ENCODE results near the gene MACROD2. TPM values are rescaled to one million over a fixed set of nuclear protein-coding genes. Genes with fewer than 3 reads are reported as not detected.
"Not testable (repeated sequence)": the region's sequence is repeated elsewhere in the genome, so short reads cannot be mapped to it uniquely, and the experiment has no call there.

Gene MACROD2
- total RNA-seq, 4 donors from 2014 or later: 10.0 to 24.0 (median 17.0) TPM

- intact Hi-C loops (cut with DNase I; ENCODE audit: low total_unique reads): no loop called here
- no peak for DNase-seq (ENCODE audit: low spot score in 2 of 2)
- TF ChIP-seq CTCF (IDR thresholded peaks at IDR 0.05): no peak
- no peak for TF ChIP-seq POLR2A (IDR thresholded peaks at IDR 0.05)
- 59 to 69% methylated on average over 1 of the region's 1 CpG for WGBS, 2 donors
- no peak overlapping the region for H3K4me3 ChIP-seq (ENCODE audit: low read depth, poor library complexity, severe bottlenecking)
These were observed 926.2 kb downstream of the MACROD2 start for GRCh38 chr20:14921513-14921912.

- DNase-seq (ENCODE audit: low spot score in 2 of 2): no peak
- intact Hi-C loops (cut with DNase I; ENCODE audit: low total_unique reads): no loop called here
- no peak overlapping the region for H3K4me3 ChIP-seq (ENCODE audit: low read depth, poor library complexity, severe bottlenecking)
- TF ChIP-seq CTCF (IDR thresholded peaks at IDR 0.05): no peak
- TF ChIP-seq POLR2A (IDR thresholded peaks at IDR 0.05): no peak
- WGBS, 2 donors: 90 to 95% methylated on average over 5 of the region's 5 CpGs
These were observed 927.4 kb downstream of the MACROD2 start for GRCh38 chr20:14922503-14923267.

GRCh38 chr20:14924433-14924832, 929.1 kb downstream of the MACROD2 start:
- intact Hi-C loops (cut with DNase I; ENCODE audit: low total_unique reads): no loop called here
- WGBS, 2 donors: 81 to 85% methylated on average over 1 of the region's 1 CpG
- H3K4me3 ChIP-seq (ENCODE audit: low read depth, poor library complexity, severe bottlenecking): no peak overlapping the region
- no peak for DNase-seq (ENCODE audit: low spot score in 2 of 2)
- TF ChIP-seq POLR2A (IDR thresholded peaks at IDR 0.05): no peak
- no peak for TF ChIP-seq CTCF (IDR thresholded peaks at IDR 0.05)

- TF ChIP-seq CTCF (IDR thresholded peaks at IDR 0.05) (no peak), POLR2A (IDR thresholded peaks at IDR 0.05) (no peak)
- DNase-seq (ENCODE audit: low spot score in 2 of 2): no peak
- intact Hi-C loops (cut with DNase I; ENCODE audit: low total_unique reads): no loop called here
- 94 to 100% methylated on average over 1 of the region's 1 CpG for WGBS, 2 donors
- H3K4me3 ChIP-seq (ENCODE audit: low read depth, poor library complexity, severe bottlenecking): no peak overlapping the region
These were observed 930.0 kb downstream of the MACROD2 start for GRCh38 chr20:14925300-14925699.

GRCh38 chr20:14926436-14926835, 931.1 kb downstream of the MACROD2 start:
- H3K4me3 ChIP-seq (ENCODE audit: low read depth, poor library complexity, severe bottlenecking); intact Hi-C loops (cut with DNase I; ENCODE audit: low total_unique reads); DNase-seq (ENCODE audit: low spot score in 2 of 2): not testable (repeated sequence)
- 75 to 88% methylated on average over 2 of the region's 2 CpGs for WGBS, 2 donors

- intact Hi-C loops (cut with DNase I; ENCODE audit: low total_unique reads): no loop called here
- 24 to 31% methylated on average over 3 of the region's 3 CpGs for WGBS, 2 donors
- H3K4me3 ChIP-seq (ENCODE audit: low read depth, poor library complexity, severe bottlenecking): no peak overlapping the region
- TF ChIP-seq POLR2A (IDR thresholded peaks at IDR 0.05) (no peak), CTCF (IDR thresholded peaks at IDR 0.05) (no peak)
- DNase-seq (ENCODE audit: low spot score in 2 of 2): no peak
These were observed 932.8 kb downstream of the MACROD2 start for GRCh38 chr20:14928083-14928482.
